PFSK-1 (cell line): ENCODE measurements around the gene PIGQ.

Source experiments
- FOXP2 ChIP-seq: optimal IDR thresholded peaks from 2 replicates; pipeline ENCODE3; 2011; ENCODE audit warnings: borderline replicate concordance, control low read depth, inconsistent platforms; ENCODE audit not compliant: insufficient read depth; ENCODE audit errors: extremely low read length, extremely low read depth
- POLR2AphosphoS5 ChIP-seq: IDR thresholded peaks from 2 replicates; pipeline ENCODE4 v1.6.1; 2012; ENCODE audit warnings: low read depth, mild to moderate bottlenecking, control low read depth, low read length, moderate library complexity
- SIN3A ChIP-seq: IDR thresholded peaks from 2 replicates; pipeline ENCODE4 v1.6.1; 2012; ENCODE audit warnings: mild to moderate bottlenecking, low read length, moderate library complexity, borderline replicate concordance; ENCODE audit not compliant: insufficient read depth
- TAF1 ChIP-seq: IDR thresholded peaks from 2 replicates; pipeline ENCODE4 v1.6.1; 2012; ENCODE audit warnings: low read length, control low read depth, borderline replicate concordance; ENCODE audit not compliant: insufficient read depth
- TF ChIP-seq, protein P1 (sequence below), 2 experiments: IDR thresholded peaks; 2 replicates each; pipeline versions ENCODE4 v1.6.1 to v1.8.0; 2011 to 2012; ENCODE audit warnings: low read depth in 2 of 2, low read length in 2 of 2, control low read depth in 1 of 2, inconsistent platforms in 1 of 2, mild to moderate bottlenecking in 1 of 2, moderate library complexity in 1 of 2; ENCODE audit not compliant: insufficient read depth in 1 of 2

DNA sequence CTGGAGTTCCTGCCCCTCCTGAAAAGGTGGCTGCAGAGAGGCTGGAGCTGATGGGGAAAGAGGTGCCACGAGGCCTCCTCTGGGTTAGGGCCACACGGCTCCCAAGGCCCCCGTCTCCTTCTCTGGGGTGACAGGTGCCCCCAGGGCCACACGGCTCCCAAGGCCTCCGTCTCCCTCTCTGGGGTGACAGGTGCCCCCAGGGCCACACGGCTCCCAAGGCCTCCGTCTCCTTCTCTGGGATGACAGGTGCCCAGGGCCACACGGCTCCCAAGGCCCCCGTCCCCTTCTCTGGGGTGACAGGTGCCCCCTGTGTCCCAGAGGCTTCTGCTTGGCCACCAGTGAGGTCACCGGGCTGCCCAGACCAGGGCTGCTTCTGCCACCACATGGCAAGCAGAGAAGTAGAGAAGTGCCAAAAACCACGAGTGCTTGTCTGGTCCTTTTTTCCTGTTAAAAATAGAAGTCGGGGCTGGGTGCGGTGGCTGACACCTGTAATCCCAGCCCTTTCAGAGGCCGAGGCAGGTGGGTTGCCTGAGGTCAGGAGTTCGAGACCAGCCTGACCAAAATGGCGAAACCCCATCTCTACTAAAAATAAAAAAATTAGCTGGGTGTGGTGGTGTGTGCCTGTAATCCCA lies 38.2 kb upstream of the PIGQ start:
- TF ChIP-seq SIN3A, result no peak
- TF ChIP-seq, protein P1, sequence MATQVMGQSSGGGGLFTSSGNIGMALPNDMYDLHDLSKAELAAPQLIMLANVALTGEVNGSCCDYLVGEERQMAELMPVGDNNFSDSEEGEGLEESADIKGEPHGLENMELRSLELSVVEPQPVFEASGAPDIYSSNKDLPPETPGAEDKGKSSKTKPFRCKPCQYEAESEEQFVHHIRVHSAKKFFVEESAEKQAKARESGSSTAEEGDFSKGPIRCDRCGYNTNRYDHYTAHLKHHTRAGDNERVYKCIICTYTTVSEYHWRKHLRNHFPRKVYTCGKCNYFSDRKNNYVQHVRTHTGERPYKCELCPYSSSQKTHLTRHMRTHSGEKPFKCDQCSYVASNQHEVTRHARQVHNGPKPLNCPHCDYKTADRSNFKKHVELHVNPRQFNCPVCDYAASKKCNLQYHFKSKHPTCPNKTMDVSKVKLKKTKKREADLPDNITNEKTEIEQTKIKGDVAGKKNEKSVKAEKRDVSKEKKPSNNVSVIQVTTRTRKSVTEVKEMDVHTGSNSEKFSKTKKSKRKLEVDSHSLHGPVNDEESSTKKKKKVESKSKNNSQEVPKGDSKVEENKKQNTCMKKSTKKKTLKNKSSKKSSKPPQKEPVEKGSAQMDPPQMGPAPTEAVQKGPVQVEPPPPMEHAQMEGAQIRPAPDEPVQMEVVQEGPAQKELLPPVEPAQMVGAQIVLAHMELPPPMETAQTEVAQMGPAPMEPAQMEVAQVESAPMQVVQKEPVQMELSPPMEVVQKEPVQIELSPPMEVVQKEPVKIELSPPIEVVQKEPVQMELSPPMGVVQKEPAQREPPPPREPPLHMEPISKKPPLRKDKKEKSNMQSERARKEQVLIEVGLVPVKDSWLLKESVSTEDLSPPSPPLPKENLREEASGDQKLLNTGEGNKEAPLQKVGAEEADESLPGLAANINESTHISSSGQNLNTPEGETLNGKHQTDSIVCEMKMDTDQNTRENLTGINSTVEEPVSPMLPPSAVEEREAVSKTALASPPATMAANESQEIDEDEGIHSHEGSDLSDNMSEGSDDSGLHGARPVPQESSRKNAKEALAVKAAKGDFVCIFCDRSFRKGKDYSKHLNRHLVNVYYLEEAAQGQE (IDR thresholded peaks at IDR 0.05; ENCODE audit: insufficient read depth in 1 of 2, low read depth in 2 of 2, low read length in 2 of 2), result no peak
- no peak for TF ChIP-seq POLR2AphosphoS5
- no peak for TF ChIP-seq TAF1
- TF ChIP-seq FOXP2, result no peak
